Neural crest cell (in vitro differentiated cells): ENCODE data around the gene STARD3. TPM values are rescaled to one million over a fixed set of nuclear protein-coding genes. Genes with fewer than 3 reads are reported as not detected.
A peak's percentile ranks its signal among the peaks of the same experiment; 100 is the strongest.

Experiments used
- DNase-seq: peaks from one replicate; pipeline ENCODE4 v3.0.0; 2021; ENCODE audit warnings: low read depth, mixed read lengths, low spot score
- H3K27ac Mint-ChIP-seq: one replicate; pipeline ENCODE4 v1.8.0; 2021; ENCODE audit warnings: mild to moderate bottlenecking, mixed read lengths; ENCODE audit not compliant: unreplicated experiment
- H3K27me3 Mint-ChIP-seq: 2 replicates; pipeline ENCODE4 v1.8.0; 2021; ENCODE audit warnings: low read depth, mild to moderate bottlenecking, mixed read lengths
- H3K36me3 Mint-ChIP-seq: 2 replicates; pipeline ENCODE4 v1.8.0; 2021; ENCODE audit warnings: low read depth, mild to moderate bottlenecking, mixed read lengths
- H3K4me1 Mint-ChIP-seq: 2 replicates; pipeline ENCODE4 v1.8.0; 2021; ENCODE audit warnings: mixed read lengths
- H3K4me3 Mint-ChIP-seq: one replicate; pipeline ENCODE4 v1.8.0; 2021; ENCODE audit warnings: mild to moderate bottlenecking, mixed read lengths
- H3K9me3 Mint-ChIP-seq: 2 replicates; pipeline ENCODE4 v1.8.0; 2021; ENCODE audit warnings: mixed read lengths
- total RNA-seq: library from RNA; stranded (reverse); gene quantifications from 2 replicates; pipeline ENCODE4 v1.2.1, GENCODE V29; 2021
- TF ChIP-seq, protein P1 (sequence below): fragments of 200-600 bp; sonication (generic); conservative IDR thresholded peaks from 2 replicates; pipeline ENCODE4 v1.5.0; 2021; ENCODE audit warnings: antibody characterized with exemption, mild to moderate bottlenecking

The STARD3 gene
- total RNA-seq, 1 donor from 2014 or later, result 60.6 TPM

DNA sequence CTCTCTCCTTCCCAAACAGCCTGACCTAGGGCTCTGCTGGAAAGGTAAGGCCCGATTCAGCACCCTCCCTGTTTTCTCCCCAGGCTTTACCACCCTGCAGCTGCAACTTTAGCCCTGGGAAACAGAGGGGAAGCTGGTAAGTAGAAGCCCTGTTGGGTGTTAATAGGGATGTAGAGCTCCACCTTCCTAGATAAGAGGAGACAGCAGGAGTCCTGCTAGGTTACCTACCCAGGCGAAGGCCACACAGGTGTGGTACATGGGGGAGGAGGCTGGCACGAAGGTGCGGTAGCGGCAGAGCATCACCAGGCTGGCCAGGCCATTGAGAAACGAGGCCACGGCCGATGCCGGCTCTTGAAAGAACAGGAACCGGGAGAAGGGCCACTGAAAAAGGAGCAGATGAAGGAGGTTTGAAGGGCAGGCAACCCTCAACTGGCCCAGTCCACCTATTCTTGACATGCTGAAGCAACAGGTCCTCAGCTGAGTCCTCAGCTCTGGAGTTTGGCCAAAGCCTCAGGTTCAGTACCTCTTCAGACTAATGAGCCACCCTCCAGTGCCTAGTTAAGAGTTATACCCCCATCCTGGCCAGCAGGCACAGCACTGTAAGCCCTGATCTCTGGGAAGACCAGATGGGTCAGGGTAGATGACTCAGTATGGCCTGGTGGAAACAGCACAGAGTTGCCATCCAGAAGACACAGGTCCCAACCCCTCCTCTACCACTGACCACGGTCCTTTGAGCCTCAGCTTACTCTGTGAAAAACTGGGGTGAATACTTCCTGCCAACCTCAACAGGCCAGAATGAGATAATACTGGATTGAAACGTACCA is 47.6 kb downstream of the STARD3 start:
- no peaks in the 10 kb centered on the region for H3K27me3 Mint-ChIP-seq
- no peak overlapping the region for H3K27ac Mint-ChIP-seq
- H3K4me3 Mint-ChIP-seq, result no peak overlapping the region
- DNase-seq, result no peak
- peaks cover 3% of the 10 kb centered on the region for H3K9me3 Mint-ChIP-seq
- peaks cover 21% of the 10 kb centered on the region for H3K4me1 Mint-ChIP-seq
- H3K36me3 Mint-ChIP-seq, result peaks cover 7% of the 10 kb centered on the region
- TF ChIP-seq, protein P1, sequence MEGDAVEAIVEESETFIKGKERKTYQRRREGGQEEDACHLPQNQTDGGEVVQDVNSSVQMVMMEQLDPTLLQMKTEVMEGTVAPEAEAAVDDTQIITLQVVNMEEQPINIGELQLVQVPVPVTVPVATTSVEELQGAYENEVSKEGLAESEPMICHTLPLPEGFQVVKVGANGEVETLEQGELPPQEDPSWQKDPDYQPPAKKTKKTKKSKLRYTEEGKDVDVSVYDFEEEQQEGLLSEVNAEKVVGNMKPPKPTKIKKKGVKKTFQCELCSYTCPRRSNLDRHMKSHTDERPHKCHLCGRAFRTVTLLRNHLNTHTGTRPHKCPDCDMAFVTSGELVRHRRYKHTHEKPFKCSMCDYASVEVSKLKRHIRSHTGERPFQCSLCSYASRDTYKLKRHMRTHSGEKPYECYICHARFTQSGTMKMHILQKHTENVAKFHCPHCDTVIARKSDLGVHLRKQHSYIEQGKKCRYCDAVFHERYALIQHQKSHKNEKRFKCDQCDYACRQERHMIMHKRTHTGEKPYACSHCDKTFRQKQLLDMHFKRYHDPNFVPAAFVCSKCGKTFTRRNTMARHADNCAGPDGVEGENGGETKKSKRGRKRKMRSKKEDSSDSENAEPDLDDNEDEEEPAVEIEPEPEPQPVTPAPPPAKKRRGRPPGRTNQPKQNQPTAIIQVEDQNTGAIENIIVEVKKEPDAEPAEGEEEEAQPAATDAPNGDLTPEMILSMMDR, result no peak

GRCh38 chr17:39687101-39687545 is 50.2 kb downstream of the STARD3 start:
- peak overlapping the region; percentile 99 for H3K4me3 Mint-ChIP-seq
- no peak for DNase-seq
- H3K36me3 Mint-ChIP-seq, result peaks cover 7% of the 10 kb centered on the region
- peaks cover 3% of the 10 kb centered on the region for H3K9me3 Mint-ChIP-seq
- no peak overlapping the region for H3K27ac Mint-ChIP-seq
- H3K4me1 Mint-ChIP-seq, result peaks cover 21% of the 10 kb centered on the region
- TF ChIP-seq, protein P1, result no peak
- no peaks in the 10 kb centered on the region for H3K27me3 Mint-ChIP-seq

- peaks cover 21% of the 10 kb centered on the region for H3K4me1 Mint-ChIP-seq
- H3K36me3 Mint-ChIP-seq, result peaks cover 7% of the 10 kb centered on the region
- DNase-seq, result peak; percentile 72
- peaks cover 3% of the 10 kb centered on the region for H3K9me3 Mint-ChIP-seq
- peak within 1 kb of the TSS; percentile 99 for H3K4me3 Mint-ChIP-seq
- H3K27me3 Mint-ChIP-seq, result no peaks in the 10 kb centered on the region
- TF ChIP-seq, protein P1, result no peak
- H3K27ac Mint-ChIP-seq, result peak within 1 kb of the TSS; percentile 99
These were observed 50.9 kb downstream of the STARD3 start, which contains the start of gene PGAP3 for GRCh38 chr17:39687546-39688474. Gene PGAP3 (minus strand): TSS chr17:39688057. CDS start chr17:39688014, 43 bp downstream.

DNA sequence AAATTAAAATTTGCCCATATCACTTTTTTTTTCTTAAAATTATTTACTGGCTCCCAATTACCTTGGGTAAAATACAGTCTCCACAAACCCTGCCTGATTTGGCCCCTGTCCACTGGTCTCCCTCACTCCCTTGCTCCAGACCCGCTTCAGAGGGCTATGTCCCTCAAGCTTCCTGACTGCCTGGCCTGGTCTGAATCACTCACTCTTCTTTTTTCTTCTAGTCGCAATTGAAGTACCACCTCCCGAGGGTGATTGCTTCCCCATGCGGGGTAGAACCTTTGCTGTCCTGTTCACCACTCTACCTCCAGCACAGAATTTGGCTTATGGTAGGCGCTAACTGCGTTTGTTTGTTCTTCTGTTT is 51.5 kb downstream of the STARD3 start:
- no peak for DNase-seq
- Mint-ChIP-seq H3K27ac (peak overlapping the region; percentile 99), H3K9me3 (peaks cover 3% of the 10 kb centered on the region), H3K27me3 (no peaks in the 10 kb centered on the region), H3K36me3 (peaks cover 3% of the 10 kb centered on the region), H3K4me1 (peaks cover 21% of the 10 kb centered on the region), H3K4me3 (peak overlapping the region; percentile 99)
- TF ChIP-seq, protein P1, result no peak

DNA sequence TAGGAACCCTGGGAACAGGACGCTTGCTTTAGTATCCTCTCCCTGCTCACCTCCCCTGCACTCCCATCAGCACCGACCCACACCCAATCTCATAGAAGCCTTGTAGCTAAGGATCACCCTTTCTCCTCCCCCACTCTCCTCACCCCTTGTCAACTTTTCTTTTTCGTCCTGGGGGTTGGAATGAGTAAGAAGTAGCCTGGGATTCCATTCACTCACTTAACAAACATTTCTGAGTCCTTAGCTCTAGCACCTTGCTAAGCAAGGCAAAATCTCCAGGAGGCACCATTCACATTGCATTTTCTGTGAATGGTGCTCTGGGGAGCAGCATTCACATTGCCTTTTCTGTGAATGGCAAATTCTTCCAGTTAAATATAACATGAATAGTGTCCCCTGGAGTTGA is 52.0 kb downstream of the STARD3 start:
- no peaks in the 10 kb centered on the region for H3K27me3 Mint-ChIP-seq
- no peak for DNase-seq
- H3K4me1 Mint-ChIP-seq, result peaks cover 21% of the 10 kb centered on the region
- peaks cover 3% of the 10 kb centered on the region for H3K9me3 Mint-ChIP-seq
- H3K27ac Mint-ChIP-seq, result peak overlapping the region; percentile 22
- H3K36me3 Mint-ChIP-seq, result peaks cover 2% of the 10 kb centered on the region
- TF ChIP-seq, protein P1, result no peak
- H3K4me3 Mint-ChIP-seq, result peak overlapping the region; percentile 99
